ENCODE data around the gene AP3S2. TPM values are rescaled to one million over a fixed set of nuclear protein-coding genes. Genes with fewer than 3 reads are reported as not detected.

Gene AP3S2
- total and polyA plus RNA-seq, 2 of the 13 experiments (the other 11 are each of a cell fraction or from before 2014, with no cell fraction given): 17.6 to 44.4 TPM

DNA sequence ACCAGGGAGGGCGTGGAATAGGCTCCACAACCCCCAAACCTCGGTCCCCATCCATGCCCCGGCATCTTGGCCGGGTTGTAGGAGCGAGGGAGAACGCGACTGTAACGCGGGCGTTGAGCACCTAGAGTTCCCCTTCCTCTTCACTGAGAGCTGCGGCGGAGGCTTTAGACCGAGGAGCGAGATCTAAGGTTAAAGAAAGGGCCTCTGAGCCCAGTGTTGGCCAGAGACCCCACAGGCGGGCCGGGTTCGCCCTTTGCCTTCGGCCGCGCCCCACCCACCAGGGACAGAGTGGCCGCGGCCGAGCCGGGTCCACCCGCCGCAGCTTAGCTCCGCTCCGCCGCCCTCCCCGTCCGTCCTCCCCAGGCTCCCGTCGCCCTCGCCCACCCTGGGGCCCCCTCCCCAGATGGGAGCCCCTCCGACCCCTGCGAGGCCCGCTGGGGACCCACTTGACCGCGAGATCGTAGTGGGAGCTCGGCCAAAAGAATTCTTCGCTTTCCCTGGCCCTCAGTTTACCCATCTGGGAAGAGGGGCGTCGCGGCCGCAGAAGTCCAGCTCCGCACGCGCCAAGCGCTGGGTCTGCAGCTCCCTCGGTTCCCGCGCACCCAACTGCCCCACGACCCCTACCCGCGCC lies 79.6 kb downstream of the AP3S2 start (continued):
- TF ChIP-seq ZNF318 (CRISPR knock-in tag; IDR thresholded peaks at IDR 0.05) (no peak), SMAD9 (CRISPR knock-in tag; IDR thresholded peaks at IDR 0.05) (no peak), PHF20 (CRISPR knock-in tag; IDR thresholded peaks at IDR 0.05) (peak; percentile 19; the same call in 1 of the 2 replicates), TFDP1 (CRISPR knock-in tag; IDR thresholded peaks at IDR 0.05; ENCODE audit: borderline replicate concordance) (no peak), ZNF383 (CRISPR knock-in tag; IDR thresholded peaks at IDR 0.05; ENCODE audit: borderline replicate concordance) (0 out of 2 replicates have a peak, but pooled peaks have one; percentile 64), IKZF4 (CRISPR knock-in tag; IDR thresholded peaks at IDR 0.05; ENCODE audit: borderline replicate concordance, low read depth, not compliant biosample characterization) (no peak), SATB2 (CRISPR knock-in tag; IDR thresholded peaks at IDR 0.05) (0 out of 2 replicates have a peak, but pooled peaks have one; percentile 7), ZNF597 (CRISPR knock-in tag; IDR thresholded peaks at IDR 0.05) (no peak), ZNF639 (CRISPR knock-in tag; conservative IDR thresholded peaks at IDR 0.05) (no peak), ZNF687 (CRISPR knock-in tag; IDR thresholded peaks at IDR 0.05) (peak; percentile 68), ZBTB7B (CRISPR knock-in tag; IDR thresholded peaks at IDR 0.05) (0 out of 2 replicates have a peak, but pooled peaks have one; percentile 18), ZNF101 (CRISPR knock-in tag; IDR thresholded peaks at IDR 0.05; ENCODE audit: borderline replicate concordance, low read depth) (no peak)

Data from HepG2 (cell line).